Vagina (tissue), 2 donors: ENCODE results near the gene KIF18A.

Experiments used
- POLR2A ChIP-seq, 2 donors: fragments of 450-650 bp; IDR thresholded peaks; one replicate each; pipeline ENCODE4 v1.6.1; 2017; ENCODE audit warnings: antibody characterized with exemption in 2 of 2, mild to moderate bottlenecking in 2 of 2, moderate library complexity in 2 of 2
- POLR2AphosphoS5 ChIP-seq, 2 donors: sonication (generic); formaldehyde crosslinking; IDR thresholded peaks; one replicate each; pipeline ENCODE4 v1.9.0; 2017; ENCODE audit warnings: antibody characterized with exemption in 2 of 2, mild to moderate bottlenecking in 2 of 2, low read depth in 1 of 2; ENCODE audit not compliant: insufficient read depth in 1 of 2
- TF ChIP-seq, protein P1 (sequence below), 3 experiments: fragments of 450-650 bp in 2 of 3; fragments of 200-600 bp in 1 of 3; sonication (generic) in 1 of 3; IDR thresholded peaks; one replicate each; pipeline ENCODE4 v1.5.1; 2017 to 2019; ENCODE audit warnings: antibody characterized with exemption in 3 of 3, mild to moderate bottlenecking in 2 of 3, moderate library complexity in 2 of 3

DNA sequence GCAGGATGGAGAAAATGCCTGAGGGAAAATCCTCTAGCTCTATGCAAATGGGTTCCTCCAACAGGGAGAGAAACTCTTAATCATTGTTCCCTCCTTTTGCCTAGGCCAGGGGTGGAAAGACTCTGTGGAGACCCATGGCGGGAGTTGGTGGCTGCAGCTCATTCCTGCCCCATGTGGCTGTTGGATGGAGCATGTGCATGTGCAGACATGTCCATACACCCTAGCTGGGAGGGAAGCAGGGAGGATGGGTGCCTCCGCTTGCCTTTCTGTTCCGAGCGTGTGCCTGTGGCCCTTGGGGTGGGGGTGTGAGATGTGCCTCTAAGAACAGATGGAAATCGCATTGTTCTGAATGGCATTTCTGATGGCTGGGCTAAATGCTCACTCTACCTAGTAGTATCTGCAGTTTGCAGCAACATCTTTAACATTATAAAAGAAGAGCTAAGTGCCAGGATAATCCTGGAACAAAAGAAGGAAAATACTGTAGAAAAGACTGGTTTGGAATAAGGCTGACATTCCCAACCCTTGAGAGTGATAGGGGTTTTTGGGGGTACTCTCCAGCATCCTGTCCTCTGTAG is 32.0 kb upstream of the KIF18A start:
- TF ChIP-seq POLR2AphosphoS5 (IDR thresholded peaks at IDR 0.05; ENCODE audit: insufficient read depth in 1 of 2, low read depth in 1 of 2) (no peak), POLR2A (IDR thresholded peaks at IDR 0.05) (no peak)
- TF ChIP-seq, protein P1, sequence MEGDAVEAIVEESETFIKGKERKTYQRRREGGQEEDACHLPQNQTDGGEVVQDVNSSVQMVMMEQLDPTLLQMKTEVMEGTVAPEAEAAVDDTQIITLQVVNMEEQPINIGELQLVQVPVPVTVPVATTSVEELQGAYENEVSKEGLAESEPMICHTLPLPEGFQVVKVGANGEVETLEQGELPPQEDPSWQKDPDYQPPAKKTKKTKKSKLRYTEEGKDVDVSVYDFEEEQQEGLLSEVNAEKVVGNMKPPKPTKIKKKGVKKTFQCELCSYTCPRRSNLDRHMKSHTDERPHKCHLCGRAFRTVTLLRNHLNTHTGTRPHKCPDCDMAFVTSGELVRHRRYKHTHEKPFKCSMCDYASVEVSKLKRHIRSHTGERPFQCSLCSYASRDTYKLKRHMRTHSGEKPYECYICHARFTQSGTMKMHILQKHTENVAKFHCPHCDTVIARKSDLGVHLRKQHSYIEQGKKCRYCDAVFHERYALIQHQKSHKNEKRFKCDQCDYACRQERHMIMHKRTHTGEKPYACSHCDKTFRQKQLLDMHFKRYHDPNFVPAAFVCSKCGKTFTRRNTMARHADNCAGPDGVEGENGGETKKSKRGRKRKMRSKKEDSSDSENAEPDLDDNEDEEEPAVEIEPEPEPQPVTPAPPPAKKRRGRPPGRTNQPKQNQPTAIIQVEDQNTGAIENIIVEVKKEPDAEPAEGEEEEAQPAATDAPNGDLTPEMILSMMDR (IDR thresholded peaks at IDR 0.05), result no peak
